IPS-NIHi7 (cell line): Measurements from ENCODE around the gene ABHD8.

ENCODE experiments used
- DNase-seq: peaks from one replicate; pipeline ENCODE4 v3.0.0; 2012; ENCODE audit warnings: mixed read lengths; ENCODE audit errors: extremely low spot score

Gene ABHD8

GRCh38 chr19:17321655-17322489, 18.6 kb upstream of the ABHD8 start:
- DNase-seq: no peak

- DNase-seq: no peak
Measured at GRCh38 chr19:17320435-17320834, 17.2 kb upstream of the ABHD8 start.

- no peak for DNase-seq
Measured at GRCh38 chr19:17319473-17320238, 16.4 kb upstream of the ABHD8 start.

GRCh38 chr19:17318966-17319365, 15.7 kb upstream of the ABHD8 start:
- no peak for DNase-seq

- DNase-seq: no peak
Measured at GRCh38 chr19:17314007-17314593, 10.9 kb upstream of the ABHD8 start.

GRCh38 chr19:17312189-17313113, 9.2 kb upstream of the ABHD8 start:
- DNase-seq: no peak

GRCh38 chr19:17311455-17312188, 8.4 kb upstream of the ABHD8 start:
- DNase-seq: no peak

GRCh38 chr19:17309965-17310461, 6.8 kb upstream of the ABHD8 start:
- no peak for DNase-seq

- peak; percentile 97 for DNase-seq
Measured at GRCh38 chr19:17309198-17309964, 6.2 kb upstream of the ABHD8 start, which contains the start of gene DDA1. TSS of gene DDA1 (plus strand) at chr19:17309563. CDS start at chr19:17309655, 92 bp downstream.

GRCh38 chr19:17307876-17308377, 4.7 kb upstream of the ABHD8 start:
- DNase-seq: no peak

GRCh38 chr19:17306285-17306714, 3.1 kb upstream of the ABHD8 start:
- no peak for DNase-seq

GRCh38 chr19:17305517-17306284, 2.5 kb upstream of the ABHD8 start, which contains the start of gene MRPL34:
TSS of gene MRPL34 (plus strand) at chr19:17305872. CDS start at chr19:17305893, 21 bp downstream.
- DNase-seq: peak; percentile 85

GRCh38 chr19:17305216-17305516, 1.9 kb upstream of the ABHD8 start:
- DNase-seq: no peak

GRCh38 chr19:17304386-17305215, 1.4 kb upstream of the ABHD8 start:
- DNase-seq: no peak

GRCh38 chr19:17303940-17304267, 679 bp upstream of the ABHD8 start:
- no peak for DNase-seq

GRCh38 chr19:17302391-17303166, 646 bp downstream of the ABHD8 start:
- DNase-seq: no peak

GRCh38 chr19:17300992-17301619, 2.1 kb downstream of the ABHD8 start:
- no peak for DNase-seq
